Stimulated activated CD4-positive, alpha-beta T cell treated with anti-CD3 and anti-CD28 coated beads, Interleukin-2, amount 100 ng/mL, for 4 hours (primary cell): Measurements from ENCODE around the gene SYTL2.
"Not testable (repeated sequence)": the region's sequence is repeated elsewhere in the genome, so short reads cannot be mapped to it uniquely, and the experiment has no call there.

Experiments used
- DNase-seq: peaks from one replicate; pipeline ENCODE4 v3.0.0-alpha.2; 2020; ENCODE audit warnings: low read depth

Gene SYTL2

DNA sequence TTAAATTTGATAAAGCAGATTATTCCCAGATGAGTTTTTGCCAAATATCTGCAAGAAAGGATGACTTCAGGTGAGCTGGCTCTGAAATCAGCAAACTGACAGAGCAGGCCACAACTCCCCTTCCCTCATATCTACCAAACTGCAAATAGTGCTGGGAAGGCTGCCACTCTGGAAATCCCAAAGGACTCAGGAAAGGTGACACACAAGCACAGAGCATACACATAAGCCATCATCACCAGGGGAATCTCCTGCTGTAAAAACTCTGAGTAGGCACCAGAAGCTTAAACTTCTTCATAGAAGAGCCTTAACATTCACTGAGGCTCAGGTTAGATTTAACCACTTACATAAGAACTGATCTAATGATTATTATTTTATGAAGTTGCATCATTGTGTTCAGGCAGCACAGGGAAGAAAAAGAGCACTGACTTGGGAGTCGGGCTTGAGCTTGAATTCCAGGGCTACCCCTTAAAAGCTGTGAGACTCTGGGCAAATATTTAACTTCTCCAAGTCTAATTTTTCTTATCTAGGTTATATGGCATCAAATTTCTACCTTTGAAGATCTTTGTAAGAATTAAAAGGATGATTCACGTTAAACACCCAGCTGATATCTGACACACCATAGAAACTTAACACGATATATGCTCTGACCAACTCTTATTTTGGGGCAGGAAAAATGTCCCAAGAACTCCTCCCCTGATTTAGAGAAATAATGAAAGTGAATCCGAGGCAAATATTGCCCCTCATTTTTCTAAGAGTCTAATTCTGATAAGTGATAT is 15.0 kb downstream of the SYTL2 start:
- no peak for DNase-seq

DNA sequence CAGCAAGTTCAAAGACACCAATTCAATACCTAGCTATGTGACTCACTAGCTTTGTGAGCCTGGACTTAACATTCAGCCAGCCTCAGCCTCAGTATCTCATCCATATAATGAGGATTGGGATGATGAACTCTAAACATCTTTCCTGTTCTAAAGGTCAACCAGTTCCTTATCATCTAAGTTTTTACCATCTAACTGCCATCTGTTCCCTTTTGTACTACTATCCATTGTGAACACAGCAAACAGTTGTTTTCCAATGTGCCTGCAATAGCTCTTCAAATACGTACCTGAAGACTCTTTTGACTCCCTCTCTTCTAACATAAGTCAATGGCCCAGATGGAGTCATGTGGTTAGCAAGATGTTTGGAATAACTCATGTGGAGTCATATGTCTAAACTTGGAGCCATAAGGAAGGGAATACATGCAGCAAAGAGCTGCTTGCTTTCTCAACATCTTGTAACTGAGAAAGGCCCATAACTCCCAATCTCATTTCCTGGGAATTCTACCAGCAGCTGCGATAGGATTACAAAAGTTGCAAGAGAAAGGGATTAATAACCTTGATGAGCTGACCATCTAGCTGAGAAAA is 19.4 kb downstream of the SYTL2 start:
- no peak for DNase-seq

DNA sequence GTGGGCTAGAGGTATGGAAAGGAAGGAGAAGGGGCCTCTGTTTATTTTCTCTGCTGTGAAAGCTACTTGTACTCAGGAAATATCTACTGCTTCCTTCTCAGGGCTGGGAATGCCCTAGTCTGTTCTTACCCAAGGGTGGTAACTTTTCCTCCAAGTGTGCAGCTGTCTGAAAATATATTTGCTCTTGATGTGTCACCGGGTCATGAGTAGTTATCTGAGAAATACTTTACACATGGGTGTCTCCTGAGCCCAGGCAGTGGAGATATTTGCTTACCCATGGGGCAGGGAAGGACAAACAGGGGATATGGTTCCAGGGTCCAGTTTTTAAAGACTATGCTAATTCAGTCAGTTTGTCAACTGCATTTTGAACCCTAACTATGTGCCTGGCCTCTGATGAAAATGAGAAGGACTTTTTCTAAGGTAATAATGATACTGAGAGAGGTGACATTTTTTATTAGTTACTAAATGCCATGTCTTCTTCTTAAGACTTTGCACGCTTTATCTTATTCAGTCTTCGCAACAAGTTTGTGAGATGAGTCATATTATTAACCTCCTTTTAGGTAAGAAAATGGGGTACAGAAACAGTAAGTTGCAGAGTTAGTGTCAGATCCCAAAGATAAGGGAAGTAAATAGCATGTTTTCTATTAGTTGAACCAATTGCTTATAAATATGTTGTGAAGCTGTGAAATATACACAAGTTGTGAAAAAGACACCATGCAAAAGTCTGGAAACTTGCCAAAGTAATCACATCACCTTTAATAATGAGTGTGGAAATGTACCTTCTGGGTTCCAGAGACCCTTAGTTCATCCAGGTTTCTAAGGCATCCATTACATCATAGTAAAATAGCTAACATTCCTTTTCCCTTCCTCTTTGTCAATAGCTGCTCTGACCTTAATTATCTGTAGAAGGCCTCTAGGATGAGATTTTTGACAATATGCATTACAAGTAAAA is 22.9 kb downstream of the SYTL2 start:
- DNase-seq = no peak

DNA sequence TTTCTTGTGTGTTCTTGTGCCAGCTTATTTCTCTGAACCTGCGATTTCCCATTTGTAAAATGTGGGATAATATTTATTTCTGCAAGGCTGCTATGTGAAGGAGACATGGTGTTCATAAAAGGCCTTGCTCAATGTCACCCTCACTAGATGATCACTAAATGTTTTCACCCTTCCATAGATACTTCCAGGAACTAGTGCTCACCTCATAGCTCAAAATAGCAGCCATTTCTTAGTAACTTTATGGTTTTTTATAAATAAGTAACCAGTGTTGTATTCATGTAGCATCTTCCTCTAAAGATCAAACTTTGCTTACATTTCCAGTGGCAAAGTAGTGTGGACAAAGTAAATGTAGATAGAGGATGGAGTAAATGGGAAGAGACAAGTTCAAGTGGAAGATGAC is 23.8 kb downstream of the SYTL2 start:
- no peak for DNase-seq

DNA sequence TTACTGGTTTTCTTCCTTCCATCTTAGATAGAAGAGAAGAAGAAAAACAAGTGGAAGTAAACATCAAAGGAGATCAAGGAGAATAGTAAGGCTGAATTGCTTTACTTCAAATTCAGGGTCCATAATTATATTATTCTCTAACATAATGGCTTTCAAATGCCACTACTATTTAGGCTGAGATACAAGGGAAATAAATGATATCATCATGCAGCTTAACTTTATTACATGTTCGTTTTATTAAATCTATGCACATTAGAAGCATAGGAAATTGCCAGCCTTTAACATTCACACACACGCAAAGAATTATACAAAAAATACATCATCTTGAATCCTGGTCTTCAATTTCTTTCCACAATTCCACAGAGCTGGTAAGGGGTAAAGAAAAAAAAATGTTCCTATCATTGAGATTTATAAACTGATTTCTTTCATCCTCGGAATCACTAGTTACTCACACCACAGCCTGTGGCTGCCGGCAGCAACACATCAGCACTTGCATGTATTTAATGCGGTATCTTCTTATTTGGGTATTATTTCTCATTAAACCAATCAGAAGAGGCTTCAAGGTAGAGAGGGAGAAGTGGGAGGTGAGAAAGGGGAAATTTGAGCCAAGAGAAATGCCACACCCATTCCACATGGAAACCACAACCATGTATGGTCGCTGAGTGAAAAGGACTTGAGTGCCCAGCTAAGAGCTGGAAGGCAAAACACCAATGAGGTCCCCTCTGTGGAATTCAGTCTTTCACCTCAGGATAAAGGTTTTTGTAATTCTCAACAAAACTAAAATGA is 26.3 kb downstream of the SYTL2 start:
- DNase-seq = no peak

DNA sequence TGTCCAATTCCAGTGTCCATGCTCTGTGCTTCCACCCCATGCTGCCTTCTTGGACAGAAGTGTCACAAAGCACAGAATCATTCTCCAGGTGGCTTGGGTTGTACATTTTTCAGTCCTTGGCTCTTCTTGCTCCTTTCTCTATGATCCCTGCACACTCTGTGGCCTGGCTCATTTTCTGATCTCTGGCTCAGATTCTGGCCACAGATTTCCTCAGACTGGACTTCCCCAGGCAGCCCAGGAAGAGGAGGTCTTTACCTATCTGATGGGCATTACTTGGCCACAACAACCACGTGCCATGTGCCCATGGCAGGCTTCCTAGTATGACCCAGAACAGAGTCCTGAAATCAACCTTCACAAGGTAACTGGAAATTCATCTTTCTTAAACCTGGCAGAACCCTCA is 27.2 kb downstream of the SYTL2 start:
- DNase-seq = no peak

DNA sequence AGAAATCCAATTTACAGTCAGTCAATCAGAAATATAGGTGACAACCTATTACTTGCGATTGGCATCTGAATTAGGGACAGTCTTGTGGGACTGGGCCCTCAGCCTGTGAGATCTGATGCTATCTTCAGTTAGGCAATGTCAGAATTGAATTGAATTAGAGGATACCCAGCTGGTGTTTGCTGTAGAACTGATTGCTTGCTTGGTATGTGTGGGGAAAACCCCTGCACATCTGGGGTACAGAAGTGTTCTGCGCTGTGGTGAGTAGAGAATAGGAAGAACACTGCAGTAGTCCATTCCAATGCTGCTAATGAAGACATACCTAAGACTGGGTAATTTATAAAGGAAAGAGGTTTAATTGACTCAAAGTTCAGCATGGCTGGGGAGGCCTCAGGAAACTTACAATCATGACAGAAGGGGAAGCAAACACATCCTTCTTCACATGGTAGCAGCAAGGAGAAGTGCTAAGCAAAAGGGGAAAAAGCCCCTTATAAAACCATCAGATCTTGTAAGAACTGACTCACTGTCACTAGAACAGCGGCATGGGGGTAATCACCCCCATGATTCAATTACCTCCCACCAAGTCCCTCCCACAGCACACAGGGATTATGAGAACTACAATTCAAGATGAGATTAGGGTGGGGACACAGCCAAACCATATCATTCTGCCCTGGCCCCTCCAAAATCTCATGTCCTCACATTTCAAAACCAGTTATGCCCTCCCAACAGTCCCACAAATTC is 30.0 kb downstream of the SYTL2 start:
- DNase-seq = not testable (repeated sequence)

DNA sequence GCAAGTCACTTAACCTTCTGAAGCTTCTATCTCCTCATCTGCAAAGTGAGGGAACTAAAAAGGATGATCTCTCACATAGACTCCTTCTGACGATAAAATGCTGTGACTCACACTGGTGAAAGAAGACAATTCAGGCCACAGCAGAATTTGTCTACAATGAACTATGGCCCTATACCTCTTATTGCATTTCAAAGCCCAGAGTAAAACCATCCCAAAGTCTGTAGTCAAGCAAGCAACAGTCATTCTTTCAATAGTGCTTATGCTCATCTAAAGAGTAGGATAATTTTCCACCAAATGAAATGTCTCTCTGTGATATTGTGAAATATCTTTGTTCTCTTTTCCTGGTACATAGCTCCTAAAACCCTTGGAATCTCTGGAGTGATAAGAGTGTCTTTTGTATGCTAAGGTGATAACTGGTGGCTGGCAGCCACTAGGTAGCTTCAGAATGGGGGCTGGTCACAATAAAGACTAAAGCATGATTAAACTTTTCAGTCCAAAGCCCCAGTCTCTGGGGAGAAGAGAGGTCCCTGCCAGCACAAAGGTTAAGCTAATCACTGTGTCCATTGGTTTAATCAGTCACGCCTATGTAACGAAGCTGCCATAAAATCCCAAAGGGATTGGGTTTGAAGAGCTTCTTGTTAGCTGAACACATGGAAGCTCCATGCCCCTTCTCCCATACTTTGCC is 30.8 kb downstream of the SYTL2 start:
- no peak for DNase-seq

DNA sequence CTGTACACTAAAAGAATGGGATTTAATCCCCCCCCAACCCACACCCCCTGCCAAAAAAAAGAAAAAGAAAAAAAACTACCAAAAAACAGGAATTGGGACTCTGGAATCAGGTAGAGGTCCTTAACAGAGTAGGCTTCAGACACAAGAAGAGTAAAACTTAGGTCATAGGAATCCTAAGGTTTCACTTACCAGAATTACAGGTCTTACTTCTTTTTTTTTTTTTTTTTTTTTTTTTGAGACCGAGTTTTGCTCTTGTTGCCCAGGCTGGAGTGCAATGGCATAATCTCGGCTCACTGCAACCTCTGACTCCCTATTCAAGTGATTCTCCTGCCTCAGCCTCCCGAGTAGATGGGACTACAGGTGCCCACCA is 33.4 kb downstream of the SYTL2 start:
- not testable (repeated sequence) for DNase-seq

DNA sequence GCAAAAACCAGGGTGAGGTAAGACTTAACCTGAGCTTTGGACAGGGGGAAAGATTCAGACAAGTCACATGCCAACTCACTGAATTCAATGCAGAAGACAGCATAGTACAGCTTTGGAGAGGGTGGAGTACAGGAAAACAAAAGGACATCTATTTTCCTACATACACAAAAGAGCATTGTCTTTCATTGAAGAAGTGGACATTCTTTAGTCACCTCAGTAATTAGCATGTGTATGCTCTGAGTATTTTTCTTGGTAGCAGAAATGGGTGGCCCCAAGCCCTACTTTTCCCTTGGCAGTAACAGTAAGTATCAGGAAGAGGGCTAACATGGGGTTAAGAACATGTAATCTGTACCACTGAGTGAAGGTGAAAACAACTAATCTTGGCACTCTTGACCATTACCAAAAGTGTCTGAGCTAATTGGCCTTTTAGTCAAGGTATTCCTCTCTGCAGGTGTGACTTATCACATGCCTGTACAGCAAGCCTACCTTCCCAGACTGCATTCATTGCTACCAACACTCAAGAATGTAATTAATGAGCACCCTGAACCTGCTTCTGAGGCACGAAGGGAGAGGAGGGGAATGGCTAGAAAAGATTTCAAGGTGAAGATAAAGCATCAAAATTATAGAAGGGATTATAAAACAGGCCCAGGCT is 33.9 kb downstream of the SYTL2 start:
- DNase-seq = no peak

DNA sequence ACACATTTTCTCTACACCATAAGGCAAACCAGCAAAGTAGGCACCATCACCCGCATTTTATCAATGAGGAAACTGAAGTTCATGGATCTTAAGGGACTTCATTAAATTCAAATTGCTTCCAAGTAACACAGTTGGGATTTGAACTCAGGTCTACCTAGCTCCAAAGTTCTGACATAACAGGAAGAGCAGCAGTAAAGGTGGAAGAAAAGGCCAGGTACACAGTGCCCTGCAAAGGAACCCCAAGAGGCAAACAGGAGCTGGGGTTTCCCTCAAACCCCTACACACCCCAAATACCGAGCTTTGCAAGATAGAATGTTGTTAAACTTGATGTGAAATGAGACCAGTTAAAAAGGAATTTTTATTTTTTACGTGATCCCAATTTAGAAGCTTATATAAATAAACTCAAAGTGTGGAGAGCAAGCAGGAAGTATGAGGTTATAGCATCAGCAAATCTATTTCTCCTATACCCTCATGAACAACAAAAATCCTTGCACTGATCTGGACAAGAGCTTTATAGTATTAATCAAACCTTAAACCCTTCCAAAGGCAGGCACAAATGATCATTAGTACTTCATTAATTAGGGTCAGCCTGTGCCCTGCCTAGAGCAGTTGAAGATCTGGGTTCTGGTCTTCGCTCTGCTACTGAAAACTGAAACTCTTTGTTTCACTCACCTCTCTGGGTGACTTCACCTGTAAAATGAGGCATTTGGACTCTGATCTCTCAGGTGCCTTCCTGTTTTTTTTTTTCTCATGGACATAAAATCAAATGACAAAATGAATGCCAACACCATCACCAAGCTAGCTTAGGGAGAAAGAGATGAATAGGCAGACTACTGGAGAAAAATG is 36.5 kb downstream of the SYTL2 start:
- DNase-seq = no peak

DNA sequence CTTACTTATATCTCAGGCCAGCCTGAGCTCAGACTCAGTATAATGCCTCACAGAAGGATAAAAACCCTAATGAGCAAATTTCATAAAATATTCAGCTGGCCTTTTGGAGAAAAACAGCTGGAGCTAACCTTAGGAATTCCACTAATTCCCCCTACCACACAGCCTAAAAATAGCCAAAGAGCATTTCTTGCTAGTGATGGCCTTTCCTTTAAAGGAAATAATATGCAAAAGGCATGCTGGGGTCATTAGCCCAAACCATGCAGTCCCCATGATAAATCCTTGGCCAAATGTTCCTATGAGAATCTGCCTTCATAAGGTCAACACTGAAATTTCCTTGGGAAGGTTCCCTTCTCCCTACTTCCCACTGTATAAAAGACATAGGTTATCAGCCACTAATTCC is 38.2 kb downstream of the SYTL2 start:
- DNase-seq = no peak

DNA sequence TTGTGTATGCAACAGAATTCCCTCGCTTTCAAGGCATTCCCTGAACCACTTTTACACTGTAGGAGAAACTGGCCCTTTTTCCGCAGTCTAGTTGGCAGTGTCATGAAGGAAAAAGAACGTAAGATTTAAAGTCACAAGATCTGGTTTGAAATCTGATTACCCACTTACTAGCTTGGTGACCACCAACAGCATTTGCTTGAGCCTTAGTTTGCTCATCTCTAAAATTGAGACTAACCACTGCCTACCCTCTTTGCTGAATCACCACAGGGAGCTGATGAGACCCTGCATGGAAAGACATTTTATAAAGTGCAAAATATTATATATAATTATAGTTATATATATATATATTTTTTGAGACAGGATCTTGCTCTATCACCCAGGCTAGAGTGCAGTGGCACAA is 39.4 kb downstream of the SYTL2 start:
- no peak for DNase-seq

DNA sequence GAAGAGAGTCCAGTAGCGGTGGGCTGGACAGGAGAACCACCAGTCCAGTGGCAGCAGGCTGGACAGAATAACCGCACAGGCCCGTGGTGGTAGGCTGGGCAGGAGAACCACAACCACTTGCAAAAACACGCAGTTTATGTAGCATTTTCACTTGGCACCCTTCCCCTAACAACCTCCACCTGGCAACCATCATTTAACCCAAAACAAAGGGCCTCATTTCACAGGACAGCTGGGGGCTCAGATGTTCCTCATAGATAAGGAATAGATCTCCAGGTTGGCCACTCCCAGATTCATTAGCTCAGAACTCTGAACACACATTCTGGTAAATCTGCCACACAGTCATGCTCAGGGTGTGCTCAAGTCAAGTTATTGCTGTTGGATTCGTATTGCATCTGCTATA is 41.2 kb downstream of the SYTL2 start:
- DNase-seq = no peak

DNA sequence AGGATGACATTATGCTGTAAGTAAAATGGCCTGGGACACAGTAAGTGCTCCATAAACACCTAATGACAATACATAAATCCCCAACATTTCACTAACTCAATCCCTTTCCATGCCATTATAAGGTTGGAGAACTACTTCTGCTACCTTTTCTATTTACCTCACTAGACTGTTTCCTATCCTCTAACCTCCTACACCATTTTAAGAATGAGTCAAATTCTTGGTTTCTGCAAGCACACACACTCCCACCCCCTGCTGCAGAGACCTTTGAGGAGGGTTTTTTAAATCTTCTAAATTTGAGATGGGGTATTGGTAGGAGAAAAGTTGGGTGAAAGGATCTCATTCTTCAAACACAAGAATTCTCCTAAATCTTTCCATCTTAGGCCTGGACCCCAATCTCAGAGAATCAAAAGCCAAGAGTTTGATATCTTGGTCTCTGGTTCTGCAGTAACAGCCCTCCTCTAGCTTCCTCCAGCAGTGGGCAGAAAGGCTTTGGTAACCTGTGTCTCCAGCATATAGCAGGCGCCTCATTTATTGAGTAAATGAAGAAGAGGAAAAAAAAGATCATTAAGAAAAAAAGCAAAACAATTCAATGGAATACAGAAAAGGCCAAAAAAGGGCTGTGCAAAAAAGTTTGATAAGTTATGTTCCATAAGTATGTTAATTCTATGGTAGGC is 42.3 kb downstream of the SYTL2 start:
- no peak for DNase-seq

DNA sequence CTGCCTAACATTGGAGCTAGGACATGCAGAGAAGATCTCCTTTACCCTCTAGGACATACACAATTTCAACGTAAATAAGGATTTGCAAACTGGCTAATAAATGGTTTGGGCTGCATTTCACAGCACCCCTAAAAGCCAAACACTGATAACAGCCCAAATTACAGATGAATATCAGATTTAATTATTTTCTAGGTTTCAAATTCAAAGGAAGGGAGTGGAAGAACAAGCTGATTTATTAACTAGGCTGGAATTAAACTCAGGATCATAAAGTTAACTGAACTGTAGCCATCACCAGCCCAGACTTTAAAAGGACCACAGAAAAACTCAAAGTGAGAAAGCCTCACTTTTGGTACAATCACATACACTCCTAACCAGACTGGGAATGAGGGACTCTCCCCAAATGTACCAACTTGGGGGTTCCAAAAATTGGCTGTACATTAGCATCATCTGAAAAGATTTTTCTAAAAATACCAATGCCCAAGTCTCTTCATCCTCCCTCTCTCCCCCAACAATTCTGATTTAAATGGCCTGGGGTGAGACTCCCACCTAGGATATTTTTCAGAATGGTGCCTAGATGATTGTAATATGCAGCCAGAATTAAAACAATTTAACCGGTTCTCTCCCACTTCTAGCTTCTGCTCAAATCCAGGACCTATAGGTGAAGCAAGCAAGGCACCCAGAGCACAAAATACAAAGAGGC is 43.5 kb downstream of the SYTL2 start:
- no peak for DNase-seq

DNA sequence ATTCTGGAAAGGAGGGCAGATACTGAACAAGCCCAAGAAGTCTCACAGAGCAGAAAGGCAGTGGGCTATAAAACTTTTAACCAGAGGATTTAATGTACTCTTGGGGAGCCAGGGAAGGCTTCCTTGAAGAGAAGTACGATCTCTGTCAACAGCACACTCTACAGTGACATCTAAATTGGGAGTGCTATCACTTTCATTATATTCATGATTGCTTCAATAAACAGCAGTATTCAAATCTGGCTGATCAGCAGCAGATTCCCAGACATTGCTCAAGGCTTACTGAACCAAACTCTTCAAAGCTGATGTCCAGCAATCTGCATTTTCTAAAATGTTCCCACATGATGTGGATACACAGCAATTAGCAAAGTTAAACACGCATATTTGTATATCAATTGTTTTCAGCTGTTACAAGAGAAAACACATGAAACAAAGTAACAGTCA is 44.2 kb downstream of the SYTL2 start:
- DNase-seq = no peak

DNA sequence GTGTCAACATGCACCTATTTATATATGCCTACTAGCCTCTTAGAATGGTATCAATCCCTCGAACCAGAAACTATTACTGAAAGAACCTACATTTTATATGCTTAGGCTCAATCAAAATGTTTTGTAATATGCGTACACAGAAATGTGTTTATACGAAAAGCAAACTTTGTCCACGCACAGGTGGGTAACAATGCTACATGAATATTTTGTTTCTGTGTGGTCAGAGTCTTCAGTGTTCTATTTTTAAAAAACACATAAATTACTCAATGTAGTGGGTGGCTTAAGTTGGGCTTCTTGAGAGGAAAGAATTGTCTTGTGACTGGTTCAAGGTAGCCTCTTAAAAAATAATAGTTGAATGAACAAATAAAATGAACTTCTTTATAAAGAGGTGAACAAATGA is 46.1 kb downstream of the SYTL2 start:
- no peak for DNase-seq
